ENCODE results near the gene GALP. TPM values are rescaled to one million over a fixed set of nuclear protein-coding genes. Genes with fewer than 3 reads are reported as not detected.

Gene GALP
- total RNA-seq, 1 donor from 2014 or later = not detected

- intact Hi-C loops (cut with DNase I) = loop anchor here (5.0 kb wide), 1 partner anchor 67 kb away; no protein-coding TSS in a partner anchor
- no peak overlapping the region for H3K4me3 ChIP-seq
- peaks cover 0 to 24% of the 10 kb centered on the region in 2 donors for H3K36me3 ChIP-seq
- no peaks in the 10 kb centered on the region for H3K9me3 ChIP-seq
- no peak for DNase-seq (ENCODE audit: extremely low spot score in 2 of 2)
- TF ChIP-seq POLR2AphosphoS5 (IDR thresholded peaks at IDR 0.05; ENCODE audit: insufficient read depth in 1 of 2, low read depth in 1 of 2) = no peak
- no peak for TF ChIP-seq POLR2A (IDR thresholded peaks at IDR 0.05)
- no peak for TF ChIP-seq CTCF (IDR thresholded peaks at IDR 0.05)
- H3K27ac ChIP-seq = no peak overlapping the region
- no peaks in the 10 kb centered on the region for H3K4me1 ChIP-seq
- no peaks in the 10 kb centered on the region for H3K27me3 ChIP-seq
These were observed 16.1 kb upstream of the GALP start for GRCh38 chr19:56159622-56160271.

GRCh38 chr19:56161534-56161933, 14.3 kb upstream of the GALP start:
- Histone ChIP-seq H3K27me3 (no peaks in the 10 kb centered on the region), H3K4me3 (no peak overlapping the region), H3K36me3 (peaks cover 0 to 23% of the 10 kb centered on the region in 2 donors), H3K27ac (no peak overlapping the region), H3K9me3 (no peaks in the 10 kb centered on the region), H3K4me1 (no peaks in the 10 kb centered on the region)
- TF ChIP-seq POLR2A (IDR thresholded peaks at IDR 0.05) (no peak), POLR2AphosphoS5 (IDR thresholded peaks at IDR 0.05; ENCODE audit: insufficient read depth in 1 of 2, low read depth in 1 of 2) (no peak), CTCF (IDR thresholded peaks at IDR 0.05) (no peak)
- no peak for DNase-seq (ENCODE audit: extremely low spot score in 2 of 2)
- intact Hi-C loops (cut with DNase I) = loop anchor here (5.0 kb wide), 1 partner anchor 69 kb away; no protein-coding TSS in a partner anchor

- no peaks in the 10 kb centered on the region for H3K9me3 ChIP-seq
- intact Hi-C loops (cut with DNase I) = loop anchor here (5.0 kb wide), 1 partner anchor 70 kb away; no protein-coding TSS in a partner anchor
- H3K27ac ChIP-seq = no peak overlapping the region
- DNase-seq (ENCODE audit: extremely low spot score in 2 of 2) = no peak
- H3K4me3 ChIP-seq = no peak overlapping the region
- TF ChIP-seq POLR2A (IDR thresholded peaks at IDR 0.05) (no peak), POLR2AphosphoS5 (IDR thresholded peaks at IDR 0.05; ENCODE audit: insufficient read depth in 1 of 2, low read depth in 1 of 2) (no peak), CTCF (IDR thresholded peaks at IDR 0.05) (no peak)
- peaks cover 0 to 23% of the 10 kb centered on the region in 2 donors for H3K36me3 ChIP-seq
- H3K4me1 ChIP-seq = no peaks in the 10 kb centered on the region
- H3K27me3 ChIP-seq = no peaks in the 10 kb centered on the region
These were observed 13.6 kb upstream of the GALP start for GRCh38 chr19:56162258-56162657.

DNA sequence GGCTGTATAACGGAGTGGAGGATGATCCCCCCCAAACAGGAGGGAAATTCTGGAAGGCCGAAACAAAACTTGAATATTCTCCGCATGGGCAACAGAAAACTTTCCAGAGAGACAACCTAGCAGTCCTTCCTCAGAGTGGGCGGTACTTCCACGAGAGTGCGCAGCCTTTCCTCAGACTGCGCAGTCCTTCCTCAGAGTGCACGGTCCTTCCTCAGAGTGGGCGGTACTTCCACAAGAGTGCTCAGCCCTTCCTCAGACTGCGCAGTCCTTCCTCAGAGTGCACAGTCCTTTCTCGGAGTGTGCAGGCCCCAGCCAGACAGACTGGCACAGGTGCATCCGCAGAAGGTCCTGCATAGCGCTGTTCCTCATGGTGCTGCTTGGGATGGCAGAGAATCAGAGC, 12.7 kb upstream of the GALP start:
- TF ChIP-seq CTCF (IDR thresholded peaks at IDR 0.05) = no peak
- no peak for TF ChIP-seq POLR2A (IDR thresholded peaks at IDR 0.05)
- TF ChIP-seq POLR2AphosphoS5 (IDR thresholded peaks at IDR 0.05; ENCODE audit: insufficient read depth in 1 of 2, low read depth in 1 of 2) = no peak
- H3K36me3 ChIP-seq = peaks cover 0 to 23% of the 10 kb centered on the region in 2 donors
- no peak for DNase-seq (ENCODE audit: extremely low spot score in 2 of 2)
- H3K27me3 ChIP-seq = no peaks in the 10 kb centered on the region
- H3K4me3 ChIP-seq = no peak overlapping the region
- H3K9me3 ChIP-seq = no peaks in the 10 kb centered on the region
- intact Hi-C loops (cut with DNase I) = loop anchor here (5.0 kb wide), 1 partner anchor 71 kb away; no protein-coding TSS in a partner anchor
- no peak overlapping the region for H3K27ac ChIP-seq
- H3K4me1 ChIP-seq = no peaks in the 10 kb centered on the region

- intact Hi-C loops (cut with DNase I) = no loop called here
- Histone ChIP-seq H3K27ac (no peak overlapping the region), H3K4me3 (no peak overlapping the region), H3K9me3 (no peaks in the 10 kb centered on the region), H3K27me3 (no peaks in the 10 kb centered on the region), H3K36me3 (no peaks in the 10 kb centered on the region), H3K4me1 (no peaks in the 10 kb centered on the region)
- no peak for DNase-seq (ENCODE audit: extremely low spot score in 2 of 2)
- TF ChIP-seq POLR2A (IDR thresholded peaks at IDR 0.05) = no peak
- TF ChIP-seq CTCF (IDR thresholded peaks at IDR 0.05) = no peak
- no peak for TF ChIP-seq POLR2AphosphoS5 (IDR thresholded peaks at IDR 0.05; ENCODE audit: insufficient read depth in 1 of 2, low read depth in 1 of 2)
These were observed 8.7 kb upstream of the GALP start for GRCh38 chr19:56167064-56167578.

Data from vagina (tissue), 2 donors.